Uterus (tissue), 2 donors: ENCODE results near the gene STARD10.

ENCODE experiments used
- POLR2A ChIP-seq, 2 donors: fragments of 450-650 bp; IDR thresholded peaks; one replicate each; pipeline ENCODE4 v1.6.1; 2016; ENCODE audit warnings: antibody characterized with exemption in 2 of 2, mild to moderate bottlenecking in 1 of 2, moderate library complexity in 1 of 2
- TF ChIP-seq, protein P1 (sequence below), 4 experiments: fragments of 200-600 bp in 2 of 4; fragments of 450-650 bp in 2 of 4; sonication (generic) in 2 of 4; IDR thresholded peaks; one replicate each; pipeline ENCODE4 v1.5.1; 2016 to 2019; ENCODE audit warnings: antibody characterized with exemption in 4 of 4, mild to moderate bottlenecking in 2 of 4, moderate library complexity in 1 of 4

GRCh38 chr11:72824020-72824419 is 30.2 kb upstream of the STARD10 start:
- TF ChIP-seq, protein P1, sequence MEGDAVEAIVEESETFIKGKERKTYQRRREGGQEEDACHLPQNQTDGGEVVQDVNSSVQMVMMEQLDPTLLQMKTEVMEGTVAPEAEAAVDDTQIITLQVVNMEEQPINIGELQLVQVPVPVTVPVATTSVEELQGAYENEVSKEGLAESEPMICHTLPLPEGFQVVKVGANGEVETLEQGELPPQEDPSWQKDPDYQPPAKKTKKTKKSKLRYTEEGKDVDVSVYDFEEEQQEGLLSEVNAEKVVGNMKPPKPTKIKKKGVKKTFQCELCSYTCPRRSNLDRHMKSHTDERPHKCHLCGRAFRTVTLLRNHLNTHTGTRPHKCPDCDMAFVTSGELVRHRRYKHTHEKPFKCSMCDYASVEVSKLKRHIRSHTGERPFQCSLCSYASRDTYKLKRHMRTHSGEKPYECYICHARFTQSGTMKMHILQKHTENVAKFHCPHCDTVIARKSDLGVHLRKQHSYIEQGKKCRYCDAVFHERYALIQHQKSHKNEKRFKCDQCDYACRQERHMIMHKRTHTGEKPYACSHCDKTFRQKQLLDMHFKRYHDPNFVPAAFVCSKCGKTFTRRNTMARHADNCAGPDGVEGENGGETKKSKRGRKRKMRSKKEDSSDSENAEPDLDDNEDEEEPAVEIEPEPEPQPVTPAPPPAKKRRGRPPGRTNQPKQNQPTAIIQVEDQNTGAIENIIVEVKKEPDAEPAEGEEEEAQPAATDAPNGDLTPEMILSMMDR (IDR thresholded peaks at IDR 0.05): no peak
- TF ChIP-seq POLR2A (IDR thresholded peaks at IDR 0.05): no peak
